GM12891 (cell line): Measurements from ENCODE around the gene CELSR3.

Source experiments
- POLR2A ChIP-seq: IDR thresholded peaks from 2 replicates; pipeline ENCODE4 v1.6.1; 2011; ENCODE audit warnings: low read depth, low read length, control low read depth
- POLR2AphosphoS5 ChIP-seq: IDR thresholded peaks from 2 replicates; pipeline ENCODE4 v1.6.1; 2011; ENCODE audit warnings: low read depth, low read length, control low read depth
- POU2F2 ChIP-seq: IDR thresholded peaks from 2 replicates; pipeline ENCODE4 v1.6.1; 2011; ENCODE audit warnings: low read depth, mild to moderate bottlenecking, control low read depth, low read length, moderate library complexity
- TAF1 ChIP-seq: IDR thresholded peaks from 2 replicates; pipeline ENCODE4 v1.6.1; 2011; ENCODE audit warnings: low read depth, low read length, control low read depth

- TF ChIP-seq POLR2A = no peak
- no peak for TF ChIP-seq POU2F2
- TF ChIP-seq POLR2AphosphoS5 = no peak; the same call in 1 of the 2 replicates
- TF ChIP-seq TAF1 = no peak
Observed at GRCh38 chr3:48597408-48597800, 65.3 kb downstream of the CELSR3 start.
